HEK293 (cell line): ENCODE data around the gene ZBTB18.

Source experiments
- IKZF3 ChIP-seq: fragments of 450-650 bp; IDR thresholded peaks from 2 replicates; pipeline ENCODE4 v1.5.0; 2018; ENCODE audit warnings: missing biosample characterization, mild to moderate bottlenecking, missing genetic modification characterization, moderate library complexity
- KLF7 ChIP-seq: fragments of 450-650 bp; formaldehyde crosslinking; IDR thresholded peaks from 2 replicates; pipeline ENCODE4 v1.5.1; 2016; ENCODE audit warnings: missing biosample characterization, missing genetic modification characterization, borderline replicate concordance
- KLF9 ChIP-seq: fragments of 450-650 bp; formaldehyde crosslinking; IDR thresholded peaks from 2 replicates; pipeline ENCODE4 v1.5.1; 2016; ENCODE audit warnings: missing biosample characterization, missing genetic modification characterization, low read depth
- SP3 ChIP-seq: fragments of 450-650 bp; formaldehyde crosslinking; IDR thresholded peaks from 2 replicates; pipeline ENCODE4 v1.5.1; 2016; ENCODE audit warnings: missing biosample characterization, missing genetic modification characterization
- TSHZ1 ChIP-seq: fragments of 450-650 bp; formaldehyde crosslinking; IDR thresholded peaks from 2 replicates; pipeline ENCODE4 v1.5.1; 2016; ENCODE audit warnings: missing biosample characterization, missing genetic modification characterization, borderline replicate concordance
- YY1 ChIP-seq: fragments of 450-650 bp; formaldehyde crosslinking; IDR thresholded peaks from 2 replicates; pipeline ENCODE4 v1.5.1; 2018; ENCODE audit warnings: missing biosample characterization, missing genetic modification characterization
- ZBTB11 ChIP-seq: fragments of 450-650 bp; formaldehyde crosslinking; conservative IDR thresholded peaks from 2 replicates; pipeline ENCODE4 v1.5.1; 2016; ENCODE audit warnings: low read depth, missing biosample characterization, missing genetic modification characterization
- ZBTB6 ChIP-seq: fragments of 450-650 bp; formaldehyde crosslinking; IDR thresholded peaks from 2 replicates; pipeline ENCODE4 v1.5.1; 2017; ENCODE audit warnings: missing biosample characterization, missing genetic modification characterization
- ZFHX2 ChIP-seq: fragments of 450-650 bp; formaldehyde crosslinking; conservative IDR thresholded peaks from 2 replicates; pipeline ENCODE4 v1.5.1; 2016; ENCODE audit warnings: missing biosample characterization, missing genetic modification characterization
- ZNF248 ChIP-seq: fragments of 450-650 bp; formaldehyde crosslinking; IDR thresholded peaks from 2 replicates; pipeline ENCODE4 v1.5.1; 2017; ENCODE audit warnings: missing biosample characterization, missing genetic modification characterization
- ZNF280D ChIP-seq: fragments of 450-650 bp; formaldehyde crosslinking; IDR thresholded peaks from 2 replicates; pipeline ENCODE4 v1.5.1; 2016; ENCODE audit warnings: missing biosample characterization, missing genetic modification characterization
- ZNF311 ChIP-seq: fragments of 450-650 bp; formaldehyde crosslinking; IDR thresholded peaks from 2 replicates; pipeline ENCODE4 v1.5.1; 2017; ENCODE audit warnings: missing biosample characterization, missing genetic modification characterization, borderline replicate concordance
- ZNF341 ChIP-seq: fragments of 450-650 bp; formaldehyde crosslinking; IDR thresholded peaks from 2 replicates; pipeline ENCODE4; 2016; ENCODE audit warnings: low read depth, missing biosample characterization, missing genetic modification characterization
- ZNF391 ChIP-seq: fragments of 450-650 bp; formaldehyde crosslinking; IDR thresholded peaks from 2 replicates; pipeline ENCODE4 v1.5.1; 2016; ENCODE audit warnings: low read depth, missing biosample characterization, missing genetic modification characterization, borderline replicate concordance
- ZNF394 ChIP-seq: fragments of 450-650 bp; formaldehyde crosslinking; IDR thresholded peaks from 2 replicates; pipeline ENCODE4 v1.5.1; 2016; ENCODE audit warnings: missing biosample characterization, missing genetic modification characterization, mild to moderate bottlenecking, moderate library complexity, borderline replicate concordance
- ZNF404 ChIP-seq: fragments of 450-650 bp; formaldehyde crosslinking; IDR thresholded peaks from 2 replicates; pipeline ENCODE4 v1.5.1; 2017; ENCODE audit warnings: missing biosample characterization, missing genetic modification characterization
- ZNF426 ChIP-seq: fragments of 450-650 bp; formaldehyde crosslinking; IDR thresholded peaks from 2 replicates; pipeline ENCODE4 v1.5.1; 2017; ENCODE audit warnings: missing biosample characterization, missing genetic modification characterization, mild to moderate bottlenecking, inconsistent platforms, moderate library complexity
- ZNF449 ChIP-seq: fragments of 450-650 bp; formaldehyde crosslinking; IDR thresholded peaks from 2 replicates; pipeline ENCODE4 v1.5.1; 2017; ENCODE audit warnings: missing biosample characterization, mild to moderate bottlenecking, missing genetic modification characterization, moderate library complexity
- ZNF544 ChIP-seq: fragments of 450-650 bp; formaldehyde crosslinking; IDR thresholded peaks from 2 replicates; pipeline ENCODE4 v1.5.0; 2017; ENCODE audit warnings: missing biosample characterization, missing genetic modification characterization
- ZNF555 ChIP-seq: fragments of 450-650 bp; formaldehyde crosslinking; conservative IDR thresholded peaks from 2 replicates; pipeline ENCODE4 v1.5.1; 2017; ENCODE audit warnings: missing biosample characterization, mild to moderate bottlenecking, missing genetic modification characterization, inconsistent platforms
- ZNF596 ChIP-seq: fragments of 450-650 bp; IDR thresholded peaks from 2 replicates; pipeline ENCODE4 v1.5.0; 2018; ENCODE audit warnings: missing biosample characterization, mild to moderate bottlenecking, missing genetic modification characterization, moderate library complexity
- ZNF701 ChIP-seq: fragments of 450-650 bp; formaldehyde crosslinking; IDR thresholded peaks from 2 replicates; pipeline ENCODE4 v1.5.1; 2016; ENCODE audit warnings: missing biosample characterization, missing genetic modification characterization
- ZNF777 ChIP-seq: fragments of 450-650 bp; formaldehyde crosslinking; IDR thresholded peaks from 2 replicates; pipeline ENCODE4 v1.5.1; 2017; ENCODE audit warnings: missing biosample characterization, missing genetic modification characterization, borderline replicate concordance
- ZSCAN5A ChIP-seq: fragments of 450-650 bp; formaldehyde crosslinking; IDR thresholded peaks from 2 replicates; pipeline ENCODE4 v1.5.1; 2016; ENCODE audit warnings: missing biosample characterization, missing genetic modification characterization

Gene ZBTB18

GRCh38 chr1:244048256-244049161 lies 2.6 kb upstream of the ZBTB18 start (continued):
- TF ChIP-seq TSHZ1 (no peak), ZNF404 (no peak), ZNF394 (no peak), ZNF311 (tag by site-specific recombination) (no peak), ZFHX2 (tag by site-specific recombination) (peak; percentile 62), ZNF449 (tag by site-specific recombination) (no peak), IKZF3 (tag by site-specific recombination) (no peak), YY1 (tag by site-specific recombination) (no peak), ZNF555 (tag by site-specific recombination) (no peak), ZSCAN5A (no peak), ZNF248 (tag by site-specific recombination) (no peak), ZNF544 (tag by site-specific recombination) (no peak), KLF7 (no peak), ZNF777 (tag by site-specific recombination) (no peak), ZBTB6 (tag by site-specific recombination) (no peak), SP3 (tag by site-specific recombination) (peak; percentile 95), ZNF426 (tag by site-specific recombination) (no peak), ZNF341 (peak; percentile 99), ZNF391 (tag by site-specific recombination) (no peak), ZBTB11 (tag by site-specific recombination) (no peak), KLF9 (no peak; the same call in 1 of the 2 replicates), ZNF280D (tag by site-specific recombination) (no peak), ZNF596 (tag by site-specific recombination) (no peak), ZNF701 (tag by site-specific recombination) (no peak)
